ENCODE measurements around the gene ATP11A. TPM values are rescaled to one million over a fixed set of nuclear protein-coding genes. Genes with fewer than 3 reads are reported as not detected.

Gene ATP11A
- total and polyA plus RNA-seq, 2 experiments from 2014 or later: 12.3 to 52.6 TPM

- Histone ChIP-seq H3K27me3 (ENCODE audit: insufficient read depth) (peaks cover 12% of the 10 kb centered on the region), H3K79me2 (replicated peaks; ENCODE audit: insufficient read depth) (peaks cover 63% of the 10 kb centered on the region), H3K36me3 (ENCODE audit: insufficient read depth) (no peaks in the 10 kb centered on the region), H3K4me3 (peak overlapping the region; percentile 85), H3F3A (replicated peaks; ENCODE audit: low read depth) (peaks cover 4% of the 10 kb centered on the region; the same call in 1 of the 2 replicates), H3K4me2 (peak overlapping the region; percentile 99), H3K4me1 (ENCODE audit: insufficient read depth) (peaks cover 35% of the 10 kb centered on the region), H3K27ac (ENCODE audit: low read depth) (no peak overlapping the region), H3K9me2 (ENCODE audit: insufficient read depth) (no peaks in the 10 kb centered on the region), H4K20me1 (replicated peaks; ENCODE audit: insufficient read depth) (peaks cover 22% of the 10 kb centered on the region), H2AFZ (no peak overlapping the region)
- no peak for TF ChIP-seq CTCF (conservative IDR thresholded peaks at IDR 0.05; ENCODE audit: low read depth in 2 of 2)
- no peak for TF ChIP-seq CREB1 (CRISPR knock-in tag; IDR thresholded peaks at IDR 0.05; ENCODE audit: low read depth)
- no peak for TF ChIP-seq ZNF462 (CRISPR knock-in tag; IDR thresholded peaks at IDR 0.05)
- TF ChIP-seq POLR2AphosphoS5 (IDR thresholded peaks at IDR 0.05; ENCODE audit: low read depth): no peak
- DNase-seq (ENCODE audit: low spot score) (no peak), ATAC-seq (no peak)
- Mint-ChIP-seq H3K27me3 (ENCODE audit: insufficient read depth, low read depth, poor library complexity) (peaks cover 21% of the 10 kb centered on the region), H3K36me3 (ENCODE audit: low read depth) (peaks cover 3% of the 10 kb centered on the region; the same call in 1 of the 3 replicates), H3K4me1 (peaks cover 55% of the 10 kb centered on the region), H3K9me3 (no peaks in the 10 kb centered on the region), H3K27ac (no peak overlapping the region), H3K4me3 (peak overlapping the region; percentile 87)
Observed at GRCh38 chr13:112692104-112692503, 2.3 kb downstream of the ATP11A start.

Data from GM23338 (cell line).